Measurements from ENCODE around the gene FBLIM1. TPM values are rescaled to one million over a fixed set of nuclear protein-coding genes. Genes with fewer than 3 reads are reported as not detected.

The FBLIM1 gene
- polyA plus RNA-seq, 4 donors: 76.2 to 371 (median 159) TPM

- peak in 1 of 2 donors; percentile 51 for DNase-seq
- Histone ChIP-seq H3K4me1 (ENCODE audit: control insufficient read depth in 3 of 3, insufficient read depth in 2 of 3, low read depth in 1 of 3, low read length in 2 of 3) (peaks cover 0 to 49% (median 2%) of the 10 kb centered on the region in 3 donors), H3K36me3 (ENCODE audit: control insufficient read depth in 3 of 3, insufficient read depth in 2 of 3, low read depth in 1 of 3, low read length in 3 of 3) (peaks cover 2 to 93% (median 15%) of the 10 kb centered on the region in 3 donors), H3K27ac (ENCODE audit: low read depth in 1 of 3, low read length in 2 of 3) (peak overlapping the region in 2 of 3 donors; percentile 8 to 14), H3K27me3 (ENCODE audit: control insufficient read depth in 3 of 3, insufficient read depth in 3 of 3, low read length in 3 of 3) (no peaks in the 10 kb centered on the region), H3K4me3 (ENCODE audit: low read depth in 1 of 3, low read length in 3 of 3) (no peak overlapping the region), H3K9me3 (ENCODE audit: control insufficient read depth in 2 of 2, insufficient read depth in 1 of 2, low read depth in 1 of 2, low read length in 1 of 2) (no peaks in the 10 kb centered on the region)
- no peak for FAIRE-seq
- 82 to 98% (median 85%) methylated on average over 7 of the region's 7 CpGs for WGBS, 3 donors
These were observed 19.5 kb downstream of the FBLIM1 start for GRCh38 chr1:15777909-15778707.

DNA sequence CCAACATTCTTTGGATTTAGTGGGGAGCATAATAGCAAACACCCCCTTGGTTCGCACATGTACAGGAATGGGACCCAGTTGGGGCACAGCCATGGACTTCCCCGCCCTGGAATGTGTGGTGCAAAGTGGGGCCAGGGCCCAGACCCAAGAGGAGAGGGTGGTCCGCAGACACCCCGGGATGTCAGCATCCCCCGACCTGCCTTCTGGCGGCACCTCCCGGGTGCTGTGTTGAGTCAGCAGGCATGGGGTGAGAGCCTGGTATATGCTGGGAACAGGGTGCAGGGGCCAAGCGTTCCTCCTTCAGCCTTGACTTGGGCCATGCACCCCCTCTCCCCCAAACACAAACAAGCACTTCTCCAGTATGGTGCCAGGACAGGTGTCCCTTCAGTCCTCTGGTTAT lies 27.1 kb downstream of the FBLIM1 start:
- WGBS, 3 donors: 81 to 97% (median 91%) methylated on average over 8 of the region's 8 CpGs
- no peak overlapping the region for H3K27ac ChIP-seq (ENCODE audit: low read depth in 1 of 3, low read length in 2 of 3)
- H3K36me3 ChIP-seq (ENCODE audit: control insufficient read depth in 3 of 3, insufficient read depth in 2 of 3, low read depth in 1 of 3, low read length in 3 of 3): peaks cover 0 to 61% (median 5%) of the 10 kb centered on the region in 3 donors
- DNase-seq: no peak
- no peaks in the 10 kb centered on the region for H3K27me3 ChIP-seq (ENCODE audit: control insufficient read depth in 3 of 3, insufficient read depth in 3 of 3, low read length in 3 of 3)
- no peak overlapping the region for H3K4me3 ChIP-seq (ENCODE audit: low read depth in 1 of 3, low read length in 3 of 3)
- H3K4me1 ChIP-seq (ENCODE audit: control insufficient read depth in 3 of 3, insufficient read depth in 2 of 3, low read depth in 1 of 3, low read length in 2 of 3): peaks cover 0 to 27% (median 0%) of the 10 kb centered on the region in 3 donors
- H3K9me3 ChIP-seq (ENCODE audit: control insufficient read depth in 2 of 2, insufficient read depth in 1 of 2, low read depth in 1 of 2, low read length in 1 of 2): no peaks in the 10 kb centered on the region
- no peak for FAIRE-seq

DNA sequence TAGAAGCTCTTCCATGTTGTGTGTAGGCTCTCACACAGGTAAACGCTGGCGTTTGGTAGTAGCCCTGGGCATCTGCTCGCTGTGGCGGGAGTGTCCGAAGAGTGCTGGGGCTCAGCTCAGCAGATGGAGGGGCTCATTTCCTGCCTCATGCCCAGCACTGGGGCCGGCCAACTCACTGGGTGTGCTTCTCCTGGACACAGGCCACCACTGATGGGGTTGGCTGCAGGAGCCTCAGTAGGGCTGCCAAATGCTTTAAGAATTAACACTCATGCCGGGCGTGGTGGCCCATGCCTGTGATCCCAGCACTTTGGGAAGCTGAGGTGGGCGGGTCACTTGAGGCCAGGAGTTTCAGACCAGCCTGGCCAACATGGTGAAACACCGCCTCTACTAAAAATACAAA lies 28.0 kb downstream of the FBLIM1 start:
- FAIRE-seq: no peak
- peaks cover 0 to 52% (median 5%) of the 10 kb centered on the region in 3 donors for H3K36me3 ChIP-seq (ENCODE audit: control insufficient read depth in 3 of 3, insufficient read depth in 2 of 3, low read depth in 1 of 3, low read length in 3 of 3)
- H3K9me3 ChIP-seq (ENCODE audit: control insufficient read depth in 2 of 2, insufficient read depth in 1 of 2, low read depth in 1 of 2, low read length in 1 of 2): no peaks in the 10 kb centered on the region
- DNase-seq: no peak
- 71 to 86% (median 80%) methylated on average over 10 of the region's 10 CpGs for WGBS, 3 donors
- peaks cover 0 to 18% (median 0%) of the 10 kb centered on the region in 3 donors for H3K4me1 ChIP-seq (ENCODE audit: control insufficient read depth in 3 of 3, insufficient read depth in 2 of 3, low read depth in 1 of 3, low read length in 2 of 3)
- no peaks in the 10 kb centered on the region for H3K27me3 ChIP-seq (ENCODE audit: control insufficient read depth in 3 of 3, insufficient read depth in 3 of 3, low read length in 3 of 3)
- H3K27ac ChIP-seq (ENCODE audit: low read depth in 1 of 3, low read length in 2 of 3): no peak overlapping the region
- H3K4me3 ChIP-seq (ENCODE audit: low read depth in 1 of 3, low read length in 3 of 3): no peak overlapping the region

DNA sequence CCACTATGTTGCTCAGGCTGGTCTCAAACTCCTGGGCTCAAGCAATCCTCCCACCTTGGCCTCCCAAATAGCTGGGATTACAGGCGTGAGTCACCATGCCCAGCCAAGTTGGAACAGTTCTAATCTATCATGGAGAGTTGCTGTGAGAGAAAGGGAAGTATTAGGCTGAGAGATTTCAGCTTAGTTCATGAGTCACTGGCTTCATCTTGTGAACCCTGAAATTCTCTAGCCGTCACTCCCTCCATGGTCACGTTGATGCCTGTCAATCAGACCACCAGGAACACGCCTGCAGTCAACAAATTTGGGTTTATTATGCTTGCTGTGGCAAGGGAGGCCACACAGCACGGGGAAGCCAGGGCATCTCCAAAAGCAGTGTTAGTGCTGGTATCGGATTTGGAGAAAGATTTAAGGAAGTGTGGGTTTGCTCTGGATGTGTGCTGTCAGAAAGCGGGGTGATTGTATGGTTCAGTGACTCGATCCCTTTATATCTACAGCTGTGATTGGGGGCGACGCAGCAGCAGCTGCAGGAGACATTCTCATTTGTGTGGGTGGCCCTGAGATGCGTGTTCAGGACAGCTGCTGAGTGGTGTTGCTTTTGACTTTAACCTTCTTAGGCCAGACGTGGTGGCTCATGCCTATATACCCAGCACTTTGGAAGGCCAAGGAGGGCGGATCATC lies 30.2 kb downstream of the FBLIM1 start:
- Histone ChIP-seq H3K27me3 (ENCODE audit: control insufficient read depth in 3 of 3, insufficient read depth in 3 of 3, low read length in 3 of 3) (no peaks in the 10 kb centered on the region), H3K4me3 (ENCODE audit: low read depth in 1 of 3, low read length in 3 of 3) (no peak overlapping the region), H3K27ac (ENCODE audit: low read depth in 1 of 3, low read length in 2 of 3) (peak overlapping the region; percentile 2 to 48 (median 4)), H3K36me3 (ENCODE audit: control insufficient read depth in 3 of 3, insufficient read depth in 2 of 3, low read depth in 1 of 3, low read length in 3 of 3) (peaks cover 0 to 32% (median 2%) of the 10 kb centered on the region in 3 donors), H3K9me3 (ENCODE audit: control insufficient read depth in 2 of 2, insufficient read depth in 1 of 2, low read depth in 1 of 2, low read length in 1 of 2) (no peaks in the 10 kb centered on the region), H3K4me1 (ENCODE audit: control insufficient read depth in 3 of 3, insufficient read depth in 2 of 3, low read depth in 1 of 3, low read length in 2 of 3) (peaks cover 0 to 31% (median 0%) of the 10 kb centered on the region in 3 donors)
- FAIRE-seq (no peak), DNase-seq (peak in 1 of 2 donors; percentile 62)
- WGBS, 3 donors: 53 to 64% (median 60%) methylated on average over 13 of the region's 13 CpGs

DNA sequence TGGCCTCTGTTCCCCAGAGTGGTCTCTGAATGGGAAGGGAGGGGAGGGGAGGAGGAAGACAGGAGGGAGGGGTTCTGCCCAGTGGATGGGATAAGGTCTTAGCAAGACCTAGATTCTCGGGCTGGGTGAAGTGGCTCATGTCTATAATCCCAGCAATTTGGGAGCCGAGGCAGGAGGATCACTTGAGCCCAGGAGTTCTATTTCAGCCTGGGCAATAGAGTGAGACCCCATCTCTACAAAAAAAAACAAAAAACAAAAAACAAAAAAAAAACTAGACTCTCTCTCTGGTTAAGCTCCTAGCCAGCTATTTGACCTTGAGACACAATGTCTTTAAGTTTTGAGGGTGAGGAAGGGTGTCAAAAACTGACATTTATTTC lies 37.5 kb downstream of the FBLIM1 start:
- no peak for DNase-seq
- H3K36me3 ChIP-seq (ENCODE audit: control insufficient read depth in 3 of 3, insufficient read depth in 2 of 3, low read depth in 1 of 3, low read length in 3 of 3): peaks cover 0 to 2% (median 0%) of the 10 kb centered on the region in 3 donors
- peak overlapping the region; percentile 72 to 81 (median 76) for H3K27ac ChIP-seq (ENCODE audit: low read depth in 1 of 3, low read length in 2 of 3)
- no peak for FAIRE-seq
- H3K4me1 ChIP-seq (ENCODE audit: control insufficient read depth in 3 of 3, insufficient read depth in 2 of 3, low read depth in 1 of 3, low read length in 2 of 3): peaks cover 5 to 70% (median 12%) of the 10 kb centered on the region in 3 donors
- 76 to 81% (median 77%) methylated on average over 2 of the region's 2 CpGs for WGBS, 3 donors
- H3K9me3 ChIP-seq (ENCODE audit: control insufficient read depth in 2 of 2, insufficient read depth in 1 of 2, low read depth in 1 of 2, low read length in 1 of 2): no peaks in the 10 kb centered on the region
- H3K27me3 ChIP-seq (ENCODE audit: control insufficient read depth in 3 of 3, insufficient read depth in 3 of 3, low read length in 3 of 3): no peaks in the 10 kb centered on the region
- H3K4me3 ChIP-seq (ENCODE audit: low read depth in 1 of 3, low read length in 3 of 3): no peak overlapping the region

- FAIRE-seq (no peak), DNase-seq (peak in 1 of 2 donors; percentile 56)
- Histone ChIP-seq H3K9me3 (ENCODE audit: control insufficient read depth in 2 of 2, insufficient read depth in 1 of 2, low read depth in 1 of 2, low read length in 1 of 2) (no peaks in the 10 kb centered on the region), H3K4me1 (ENCODE audit: control insufficient read depth in 3 of 3, insufficient read depth in 2 of 3, low read depth in 1 of 3, low read length in 2 of 3) (peaks cover 5 to 69% (median 12%) of the 10 kb centered on the region in 3 donors), H3K27me3 (ENCODE audit: control insufficient read depth in 3 of 3, insufficient read depth in 3 of 3, low read length in 3 of 3) (no peaks in the 10 kb centered on the region), H3K27ac (ENCODE audit: low read depth in 1 of 3, low read length in 2 of 3) (peak overlapping the region in 1 of 3 donors; percentile 50), H3K36me3 (ENCODE audit: control insufficient read depth in 3 of 3, insufficient read depth in 2 of 3, low read depth in 1 of 3, low read length in 3 of 3) (peaks cover 0 to 2% (median 0%) of the 10 kb centered on the region in 3 donors), H3K4me3 (ENCODE audit: low read depth in 1 of 3, low read length in 3 of 3) (no peak overlapping the region)
- WGBS, 3 donors: 33 to 70% (median 48%) methylated on average over 14 of the region's 14 CpGs
These were observed 39.2 kb downstream of the FBLIM1 start for GRCh38 chr1:15797614-15798390.

- WGBS, 3 donors: 21 to 48% (median 45%) methylated on average over 9 of the region's 9 CpGs
- no peak for FAIRE-seq
- peak overlapping the region; percentile 46 to 90 (median 88) for H3K27ac ChIP-seq (ENCODE audit: low read depth in 1 of 3, low read length in 2 of 3)
- no peaks in the 10 kb centered on the region for H3K27me3 ChIP-seq (ENCODE audit: control insufficient read depth in 3 of 3, insufficient read depth in 3 of 3, low read length in 3 of 3)
- H3K9me3 ChIP-seq (ENCODE audit: control insufficient read depth in 2 of 2, insufficient read depth in 1 of 2, low read depth in 1 of 2, low read length in 1 of 2): no peaks in the 10 kb centered on the region
- DNase-seq: peak; percentile 47 to 81
- H3K36me3 ChIP-seq (ENCODE audit: control insufficient read depth in 3 of 3, insufficient read depth in 2 of 3, low read depth in 1 of 3, low read length in 3 of 3): no peaks in the 10 kb centered on the region
- peak overlapping the region in 1 of 3 donors; percentile 44 for H3K4me3 ChIP-seq (ENCODE audit: low read depth in 1 of 3, low read length in 3 of 3)
- peaks cover 5 to 57% (median 8%) of the 10 kb centered on the region in 3 donors for H3K4me1 ChIP-seq (ENCODE audit: control insufficient read depth in 3 of 3, insufficient read depth in 2 of 3, low read depth in 1 of 3, low read length in 2 of 3)
These were observed 40.6 kb downstream of the FBLIM1 start for GRCh38 chr1:15799004-15799867.
